HG03432 (cell line): Measurements from ENCODE around the gene RPS21.
"Not testable (repeated sequence)": the region's sequence is repeated elsewhere in the genome, so short reads cannot be mapped to it uniquely, and the experiment has no call there.

Experiments
- ATAC-seq: cut with Tn5 transposase; IDR thresholded peaks from one replicate; pipeline ENCODE4 v1.9.1; 2021; ENCODE audit warnings: mild to moderate bottlenecking, moderate library complexity; ENCODE audit not compliant: unreplicated experiment

RPS21 gene

DNA sequence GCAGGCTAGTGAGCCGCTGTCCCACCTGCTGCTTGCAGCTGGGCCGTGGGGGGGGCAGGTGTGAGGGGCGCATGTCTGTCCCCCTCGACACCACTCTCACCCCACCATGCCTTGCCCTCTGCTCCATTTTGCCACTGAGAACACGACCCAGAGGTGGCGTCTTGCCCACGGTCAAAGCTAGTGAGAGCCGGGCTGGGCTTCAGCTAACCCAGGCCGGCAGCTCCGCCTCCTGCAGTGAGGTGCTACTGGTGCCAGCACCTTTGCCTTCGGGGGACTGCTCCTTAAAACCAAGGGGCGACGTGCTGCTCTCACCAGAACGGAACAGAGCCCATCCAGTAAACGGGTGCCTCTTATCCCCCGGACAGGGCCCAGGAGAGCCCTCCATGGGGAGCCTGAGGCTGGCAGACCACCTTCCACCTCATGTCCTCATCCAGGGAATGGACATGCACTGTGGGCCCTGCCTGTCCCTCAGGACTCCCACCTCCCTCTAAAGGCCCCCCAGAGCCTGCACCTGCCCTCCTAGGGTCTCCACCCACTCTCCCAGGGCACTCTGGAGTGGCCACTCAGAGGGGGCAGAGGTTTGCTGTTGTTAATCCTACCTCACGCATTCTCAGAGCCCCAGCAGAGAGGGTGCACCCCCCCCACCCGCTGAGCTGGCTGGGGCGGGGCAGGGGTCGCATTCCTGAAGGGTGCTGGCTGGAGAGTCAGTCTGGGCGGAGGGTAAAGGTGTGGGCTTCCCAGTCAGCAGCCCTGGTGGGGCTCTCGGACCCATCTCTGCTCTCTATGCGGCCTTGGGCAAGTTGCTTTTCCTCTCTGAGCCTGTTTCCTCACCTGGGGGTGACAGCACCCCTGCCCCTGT lies 37.6 kb downstream of the RPS21 start:
- no peak for ATAC-seq

DNA sequence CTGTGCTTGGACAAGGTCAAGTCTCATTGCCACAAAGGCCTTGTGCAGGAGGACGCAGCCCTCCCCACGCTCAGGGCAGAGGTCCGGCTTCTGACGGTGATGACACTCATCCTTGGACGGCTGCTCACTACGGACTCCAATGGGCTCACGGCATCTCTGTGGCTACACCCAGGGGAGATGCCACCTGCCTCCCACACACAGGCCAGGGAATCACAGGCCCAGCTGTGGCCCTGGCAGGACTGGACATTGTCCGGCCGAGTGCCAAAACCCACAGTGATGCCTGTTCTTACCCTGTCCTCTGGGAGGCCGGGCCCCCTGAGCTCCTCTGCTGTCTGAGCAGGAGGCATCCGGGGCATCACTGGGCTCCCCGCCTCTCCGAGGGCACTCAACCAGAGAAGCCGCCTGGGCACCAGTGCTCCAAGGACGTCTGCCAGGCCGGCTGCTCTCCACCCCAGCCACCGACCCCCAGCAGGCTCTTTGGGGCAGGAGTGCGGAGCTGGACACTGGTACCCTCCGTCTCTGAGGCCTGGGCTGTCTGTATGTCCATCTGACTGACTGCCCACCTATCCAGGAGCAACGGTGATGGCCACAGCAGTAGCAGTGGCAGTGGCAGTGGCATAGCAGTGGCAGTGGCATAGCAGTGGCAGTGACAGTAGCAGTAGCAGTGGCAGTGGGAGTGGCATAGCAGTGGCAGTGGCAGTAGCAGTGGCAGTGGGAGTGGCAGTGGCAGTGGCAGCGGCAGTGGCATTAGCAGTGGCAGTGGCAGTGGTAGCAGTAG lies 38.6 kb downstream of the RPS21 start:
- ATAC-seq, result no peak

DNA sequence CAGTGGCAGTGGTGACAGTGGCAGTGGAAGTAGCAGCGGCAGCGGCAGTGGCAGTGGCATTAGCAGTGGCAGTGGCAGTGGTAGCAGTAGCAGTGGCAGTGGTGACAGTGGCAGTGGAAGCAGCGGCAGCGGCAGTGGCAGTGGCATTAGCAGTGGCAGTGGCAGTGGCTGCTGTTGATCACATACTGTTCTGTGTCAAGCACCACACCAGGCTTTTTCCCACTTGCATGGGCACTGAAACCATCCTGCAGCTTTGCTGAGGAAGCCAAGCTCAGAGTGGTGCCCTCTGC lies 39.1 kb downstream of the RPS21 start:
- ATAC-seq, result not testable (repeated sequence)

DNA sequence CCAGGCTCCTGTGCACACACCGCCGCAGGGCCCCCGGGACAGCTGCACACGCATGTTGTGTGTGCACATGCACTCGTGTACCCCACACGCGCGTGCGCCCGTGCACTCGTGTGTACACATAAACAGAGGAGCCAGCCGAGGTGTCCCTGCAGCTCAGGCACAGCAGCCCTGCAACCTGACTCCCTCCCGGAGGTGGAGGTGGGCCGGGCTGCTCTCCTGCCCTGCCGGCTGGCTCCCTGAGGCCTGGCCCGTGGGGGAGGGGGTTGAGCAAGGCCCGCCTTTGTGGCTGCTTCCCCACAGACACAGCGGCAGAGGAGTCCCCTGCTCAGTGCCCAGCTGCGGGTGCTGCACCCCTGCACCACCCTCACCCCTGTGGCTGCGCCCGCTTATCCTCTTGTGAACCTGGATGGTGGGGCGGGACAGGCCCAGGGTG lies 39.8 kb downstream of the RPS21 start:
- no peak for ATAC-seq

DNA sequence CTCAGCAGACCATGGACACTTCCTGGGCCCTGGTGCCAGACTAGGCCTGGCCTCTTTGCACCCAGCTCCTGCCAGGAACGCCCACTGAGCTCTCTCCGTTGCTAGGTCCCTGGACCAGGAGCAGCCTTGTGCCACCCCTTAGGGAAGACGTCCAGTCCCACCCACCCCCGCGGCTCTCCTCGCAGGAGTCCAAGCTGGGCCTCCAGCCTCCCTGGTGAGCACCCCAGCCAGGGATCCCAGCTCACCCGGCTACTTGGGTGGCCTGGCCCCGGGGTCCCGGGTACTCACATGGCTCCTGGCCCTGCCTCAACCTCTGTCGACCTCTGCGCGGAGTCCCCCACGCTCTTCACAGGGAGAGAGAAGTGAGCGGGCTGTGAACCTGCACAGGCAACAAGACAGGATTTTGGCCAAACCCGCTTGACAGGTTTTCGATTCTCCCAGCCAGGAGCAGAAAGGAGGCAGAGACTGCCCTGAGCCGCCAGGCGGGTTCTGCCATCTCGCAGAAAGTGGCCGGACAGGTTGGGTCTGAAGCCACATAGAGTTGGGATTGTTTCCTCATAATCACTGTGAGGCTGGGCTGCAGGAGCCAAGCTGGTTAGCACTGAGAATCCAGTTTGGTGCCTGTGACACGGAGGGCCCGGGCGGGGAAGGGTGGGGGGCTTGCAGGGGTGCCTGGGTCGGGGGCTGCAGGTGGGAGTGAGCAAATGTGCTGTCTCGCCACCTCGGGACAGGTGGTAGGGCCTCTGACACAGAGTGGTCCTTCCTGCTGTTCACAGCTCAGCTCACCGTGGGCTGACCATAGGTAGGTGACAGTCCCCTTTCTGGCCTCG lies 40.5 kb downstream of the RPS21 start, which contains the start of gene RBBP8NL:
Gene RBBP8NL (minus strand): TSS at position 368 of the 830 bp plus-strand sequence. CDS start 7,892 bp downstream, outside the sequence.
- ATAC-seq, result no peak

DNA sequence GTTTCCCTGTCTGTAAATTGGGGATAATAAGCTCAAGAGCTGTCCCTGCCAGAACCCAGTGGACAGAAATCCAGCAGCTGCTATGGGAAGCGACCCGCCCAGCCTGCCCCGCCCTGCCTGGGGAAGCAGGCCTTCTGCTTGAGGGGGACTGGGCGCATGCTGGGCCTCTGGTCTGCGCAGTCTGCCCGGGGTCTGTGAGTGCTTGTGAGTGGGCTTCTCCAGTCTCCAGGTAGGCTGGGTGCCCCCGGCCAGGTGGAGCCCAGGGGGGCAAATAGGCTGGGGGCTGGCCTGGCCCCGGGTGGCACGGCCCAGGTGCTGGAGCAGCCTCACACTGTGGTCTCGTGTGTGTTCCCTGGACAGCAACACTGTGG lies 41.1 kb downstream of the RPS21 start:
- no peak for ATAC-seq

DNA sequence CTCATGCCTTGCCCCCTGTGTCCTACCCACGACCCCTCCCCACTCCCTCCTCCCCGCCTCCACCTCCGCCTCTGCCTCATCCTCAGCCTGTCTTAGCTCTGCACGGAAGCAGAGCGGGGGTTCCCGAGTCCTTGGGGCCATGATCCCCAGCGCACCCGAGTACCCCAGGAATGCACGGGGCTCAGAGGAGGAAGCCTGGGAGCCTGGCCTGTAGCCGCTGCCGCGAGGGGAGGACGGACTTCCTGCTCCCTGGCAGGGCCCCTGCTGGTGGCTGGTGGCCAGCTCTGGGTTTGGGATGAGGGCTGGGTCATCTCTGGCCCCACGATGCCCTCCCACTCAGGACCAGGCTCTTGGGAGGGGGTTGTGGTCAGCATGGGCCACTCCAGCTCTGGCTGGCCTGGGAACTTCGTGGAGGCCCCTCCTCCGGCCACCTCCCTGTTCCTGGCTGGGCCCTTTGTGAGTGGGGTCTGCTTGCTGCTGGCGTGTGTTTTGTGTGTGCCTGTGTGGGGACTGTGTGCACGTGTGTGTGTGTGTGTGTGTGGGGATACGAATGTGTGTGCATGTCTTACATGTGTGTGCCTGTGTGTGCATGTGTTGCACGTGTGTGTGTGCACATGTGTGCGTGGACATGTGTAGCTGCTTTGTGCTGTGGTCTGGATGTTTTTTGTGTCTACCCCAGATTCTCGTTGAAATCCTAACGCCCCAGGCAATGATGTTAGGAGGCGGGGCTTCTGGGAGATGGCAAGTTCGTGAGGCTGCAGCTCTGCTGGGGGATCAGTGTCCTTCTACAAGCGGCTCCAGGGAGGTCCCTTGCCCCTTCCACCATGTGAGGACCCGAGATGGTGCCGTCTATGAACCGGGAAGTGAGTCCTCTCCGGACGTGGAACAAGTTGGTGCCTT lies 41.7 kb downstream of the RPS21 start:
- ATAC-seq, result no peak

DNA sequence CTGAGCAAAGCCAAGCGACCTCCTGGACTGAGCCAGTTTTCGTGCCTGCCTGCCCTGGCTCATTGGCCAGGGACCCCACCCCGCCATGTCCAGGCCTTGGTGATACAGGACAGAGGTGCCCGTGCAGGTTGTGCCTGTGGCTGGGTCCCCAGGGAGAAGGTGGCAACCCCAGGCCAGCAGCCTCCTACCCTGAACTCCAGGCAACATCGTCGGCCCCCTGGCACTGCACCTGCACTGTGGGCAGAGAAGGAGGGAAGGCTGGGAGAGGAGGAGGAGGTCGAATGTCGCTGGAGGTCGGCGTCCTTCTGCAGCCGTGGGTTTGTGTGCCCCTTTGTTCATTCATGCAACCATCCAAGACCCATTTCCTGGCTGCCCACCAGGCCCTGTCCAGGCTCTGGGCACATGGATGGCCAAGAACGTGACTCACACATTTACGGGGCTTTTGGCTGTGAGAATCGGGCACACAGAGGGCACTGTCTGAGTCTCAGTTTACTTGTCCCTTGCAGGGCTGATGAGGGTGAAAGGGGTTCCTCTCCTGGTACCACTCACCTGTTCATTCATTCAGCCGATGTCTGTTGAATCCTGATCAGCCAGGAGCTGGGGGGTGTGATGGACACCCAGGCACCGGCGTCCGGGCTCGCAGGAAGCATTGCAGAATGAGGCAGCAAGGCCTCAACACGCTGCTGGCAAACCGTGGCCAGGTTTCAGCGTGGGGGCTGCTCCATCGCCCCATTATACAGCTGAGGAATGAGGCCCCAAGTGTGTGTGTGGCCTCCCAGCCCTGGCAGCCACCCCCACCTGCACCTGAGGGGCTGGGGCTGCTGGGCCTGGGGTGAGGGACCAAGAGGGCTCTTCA lies 42.8 kb downstream of the RPS21 start:
- ATAC-seq, result no peak

DNA sequence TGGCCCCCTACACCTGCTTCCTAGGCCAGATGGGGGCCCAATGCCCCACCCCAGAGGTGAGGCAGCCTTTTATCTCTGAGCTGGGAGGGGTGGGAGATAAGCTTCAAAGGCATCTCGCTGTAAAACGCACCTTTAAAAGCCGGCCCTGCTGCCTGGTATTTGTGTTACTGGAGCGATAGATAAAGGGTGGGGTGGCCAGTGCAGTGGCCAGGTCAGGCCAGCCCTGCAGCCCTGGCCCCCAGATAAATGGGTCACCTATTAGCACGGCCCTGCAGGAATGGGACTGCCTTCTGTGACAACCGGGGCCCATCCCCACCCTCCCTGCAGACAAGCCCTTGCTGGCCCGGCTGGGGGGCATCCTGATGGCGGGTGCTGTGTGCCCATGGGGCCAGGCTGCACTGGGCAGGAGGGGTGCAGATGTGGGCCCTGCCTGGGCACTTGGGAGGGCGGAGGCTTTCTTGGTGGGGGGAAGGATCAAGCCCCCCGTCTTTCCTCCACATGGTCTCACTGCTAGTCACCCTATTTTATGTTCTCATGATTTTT lies 43.5 kb downstream of the RPS21 start:
- ATAC-seq, result no peak

DNA sequence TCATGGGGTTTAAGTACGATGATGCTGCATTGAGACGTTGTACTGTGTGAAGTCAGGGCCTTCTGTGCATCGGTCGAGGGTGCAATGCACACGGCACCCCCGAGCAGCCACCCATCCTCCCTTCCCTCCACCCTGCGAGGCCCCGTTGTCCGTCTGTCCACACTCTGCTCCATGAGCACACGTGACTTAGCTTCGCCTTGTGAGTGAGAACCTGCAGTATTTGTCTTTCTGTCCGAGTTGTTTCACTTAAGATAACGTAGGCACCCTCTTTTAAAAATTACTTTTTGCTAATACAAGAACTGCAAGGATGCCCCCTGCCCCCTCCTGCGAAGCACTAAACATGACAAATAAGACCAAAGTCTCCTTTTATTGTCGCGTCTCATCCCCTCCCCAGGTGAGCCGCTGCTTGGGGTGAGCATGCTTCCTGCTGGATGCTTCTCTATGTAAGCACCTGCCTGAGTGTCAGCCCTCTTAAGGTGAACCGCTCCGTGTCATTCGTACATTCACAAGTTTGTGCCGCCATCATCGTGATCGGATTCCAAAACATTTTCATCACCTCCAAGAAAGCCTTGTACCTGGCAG lies 44.1 kb downstream of the RPS21 start:
- ATAC-seq, result no peak

DNA sequence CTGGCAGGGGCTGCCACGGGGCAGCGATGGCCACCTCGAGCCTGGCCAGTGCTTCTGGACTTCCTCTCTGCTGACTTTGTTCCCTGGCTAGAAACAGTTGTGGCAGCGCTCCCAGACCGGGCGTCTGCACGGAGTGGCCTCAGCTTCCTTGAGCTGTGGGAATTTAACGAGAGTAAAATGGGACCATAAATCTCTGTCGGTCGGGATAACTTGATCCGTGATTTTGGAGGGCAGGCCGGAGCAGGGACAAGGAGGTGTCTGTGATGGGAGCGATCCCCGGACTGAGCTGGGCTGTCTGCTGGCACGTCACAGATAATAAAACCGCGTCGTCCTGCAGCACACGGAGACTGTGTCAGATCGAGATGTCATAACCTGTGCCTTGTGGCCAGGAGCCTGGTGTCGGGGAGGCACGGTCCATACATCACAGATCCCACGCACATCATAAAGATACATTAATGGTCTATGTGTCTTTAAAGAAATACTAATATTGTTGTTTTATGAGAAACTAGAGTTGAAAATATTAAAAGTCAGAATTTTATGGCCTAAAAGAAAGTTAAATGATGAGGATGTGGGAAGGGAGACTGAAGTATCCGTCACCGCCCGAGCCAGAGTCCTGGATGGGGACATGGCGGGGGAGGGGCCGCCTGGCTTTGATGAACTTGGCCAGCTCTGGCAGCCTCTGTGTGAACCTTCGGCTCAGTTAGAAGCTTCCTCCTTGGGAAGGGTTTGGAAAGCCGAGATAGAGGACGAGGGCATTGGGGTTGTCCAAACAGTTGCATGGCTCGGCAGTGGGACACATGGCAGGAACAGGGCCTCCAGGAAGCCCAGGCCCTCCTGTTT lies 47.0 kb downstream of the RPS21 start:
- no peak for ATAC-seq

DNA sequence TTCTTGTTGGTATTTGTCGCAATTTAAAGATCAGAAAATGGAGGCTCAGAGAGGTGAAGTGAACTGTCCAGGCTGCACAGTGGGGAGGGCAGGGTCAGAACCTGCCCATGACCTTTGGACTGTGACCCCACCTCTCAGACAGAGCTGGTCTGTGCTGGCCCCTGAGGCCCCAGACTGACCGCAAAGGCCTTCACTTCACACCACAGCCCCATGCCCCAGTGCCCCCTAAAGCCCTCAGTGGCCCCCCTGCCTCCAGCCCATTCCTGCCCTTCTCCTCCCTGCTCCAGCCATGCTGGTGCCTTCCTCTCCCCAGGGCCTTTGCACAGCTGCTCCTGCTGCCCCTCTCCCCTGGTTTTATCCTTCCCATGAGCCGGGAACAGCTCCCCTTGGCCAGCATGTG lies 49.8 kb downstream of the RPS21 start:
- no peak for ATAC-seq

DNA sequence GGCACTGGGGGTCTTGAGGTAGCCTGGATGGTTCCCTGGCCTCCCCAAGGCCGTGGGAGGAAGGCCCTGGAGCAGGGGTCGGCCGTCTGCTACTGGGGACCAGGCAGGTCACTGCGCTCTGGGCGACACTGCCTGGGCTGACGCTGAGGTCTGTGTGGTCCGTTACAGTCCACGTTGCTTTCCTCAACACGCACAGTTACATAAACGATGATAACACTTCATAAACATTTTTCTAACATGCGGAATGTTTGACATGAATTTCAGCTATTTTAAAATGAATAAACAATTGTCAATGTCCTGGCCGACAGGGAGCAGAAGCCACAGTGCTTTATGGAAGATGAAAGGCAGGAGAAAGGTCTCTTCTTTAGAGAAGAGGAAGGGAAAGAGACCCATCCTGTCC lies 50.6 kb downstream of the RPS21 start:
- no peak for ATAC-seq

DNA sequence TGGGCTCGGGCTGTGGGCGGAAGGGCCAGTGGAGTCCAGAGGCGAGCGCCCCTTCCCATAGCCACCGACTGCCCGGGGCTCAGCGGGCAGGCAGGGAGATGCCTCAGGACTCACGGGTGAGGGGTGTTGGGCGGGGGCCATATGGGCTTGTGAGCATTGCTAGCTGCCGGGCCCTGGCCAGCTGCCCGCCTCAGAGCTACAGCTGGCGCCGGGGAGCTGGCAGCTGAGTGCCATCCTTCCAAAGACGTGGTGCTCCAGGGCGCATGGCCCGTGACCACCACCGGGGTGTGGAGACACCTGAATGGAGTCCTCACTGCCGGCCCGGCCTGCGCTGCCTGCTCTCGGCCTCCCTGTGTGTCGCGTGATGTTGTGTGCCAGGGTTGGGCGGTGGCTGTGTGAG lies 51.0 kb downstream of the RPS21 start:
- ATAC-seq, result no peak
